Measurements from ENCODE around the gene PRPF6. TPM values are rescaled to one million over a fixed set of nuclear protein-coding genes. Genes with fewer than 3 reads are reported as not detected.

PRPF6 gene
- total and polyA plus RNA-seq, 2 donors (not counting 3 experiments of a cell fraction or from before 2014, with no cell fraction given) = 35.3 to 67.4 TPM

GRCh38 chr20:63937596-63937995, 43.3 kb upstream of the PRPF6 start:
- BruUV-seq (replicated peaks) = no TSS peak
- no peak overlapping the region for H3K4me3 ChIP-seq (replicated peaks in 1 of 3; ENCODE audit: insufficient read depth in 1 of 3, low read depth in 1 of 3, low read length in 3 of 3)
- CTCF ChIA-PET = interaction anchor here (1.3 to 1.6 kb wide), 2 partner anchors 19 to 27 kb away, joined by 3 read pairs; partner anchors contain the start of gene UCKL1
- H3K79me2 ChIP-seq (ENCODE audit: control insufficient read depth, insufficient read depth, low read length) = peaks cover 28% of the 10 kb centered on the region
- intact Hi-C loops (cut with micrococcal nuclease) (no loop called here), dilution Hi-C loops (cut with MboI; ENCODE audit: extremely low pct_ligation_motif_present, low sequenced_read_pairs) (no loop called here)
- H2AFZ ChIP-seq (ENCODE audit: low read depth, low read length) = no peak overlapping the region
- no peaks in the 10 kb centered on the region for H3K27me3 ChIP-seq (ENCODE audit: control insufficient read depth in 2 of 2, insufficient read depth in 2 of 2, low read length in 2 of 2)
- H3K9me3 ChIP-seq (replicated peaks; ENCODE audit: control insufficient read depth, insufficient read depth, low read length) = no peaks in the 10 kb centered on the region
- FAIRE-seq (peak; percentile 31), DNase-seq (ENCODE audit: low read depth, low spot score) (no peak)
- no peaks in the 10 kb centered on the region for H3K9me1 ChIP-seq (replicated peaks; ENCODE audit: control insufficient read depth, extremely low read depth, insufficient read depth, low read length)
- TF ChIP-seq POLR2A (IDR thresholded peaks at IDR 0.05; ENCODE audit: low read depth, low read length) = no peak
- H3K9ac ChIP-seq (replicated peaks; ENCODE audit: extremely low read depth, insufficient read depth, low read length) = no peak overlapping the region
- peaks cover 3% of the 10 kb centered on the region for H4K20me1 ChIP-seq (replicated peaks; ENCODE audit: control insufficient read depth, extremely low read depth, insufficient read depth, low read length)
- POLR2A ChIA-PET = no interaction called here
- H3K36me3 ChIP-seq (ENCODE audit: control insufficient read depth in 2 of 2, extremely low read depth in 1 of 2, insufficient read depth in 2 of 2, low read length in 2 of 2) = peaks cover 8 to 33% of the 10 kb centered on the region in 2 experiments
- H3K27ac ChIP-seq (ENCODE audit: insufficient read depth, low read depth, low read length) = no peak overlapping the region
- H3K4me2 ChIP-seq (ENCODE audit: insufficient read depth, low read length) = no peak overlapping the region
- peaks cover 10% of the 10 kb centered on the region for H3K4me1 ChIP-seq (ENCODE audit: control insufficient read depth, extremely low read depth, insufficient read depth, low read length)

- peaks cover 8 to 39% of the 10 kb centered on the region in 2 experiments for H3K36me3 ChIP-seq (ENCODE audit: control insufficient read depth in 2 of 2, extremely low read depth in 1 of 2, insufficient read depth in 2 of 2, low read length in 2 of 2)
- TF ChIP-seq POLR2AphosphoS5 (IDR thresholded peaks at IDR 0.05; ENCODE audit: insufficient read depth, low read depth, low read length) (peak; percentile 8), MYC (IDR thresholded peaks at IDR 0.05; ENCODE audit: low read depth, low read length) (no peak), POLR2A (IDR thresholded peaks at IDR 0.05; ENCODE audit: low read depth, low read length) (no peak), GATA2 (IDR thresholded peaks at IDR 0.05; ENCODE audit: insufficient read depth, insufficient read length, low read depth, low read length) (no peak), EZH2 (IDR thresholded peaks at IDR 0.05; ENCODE audit: borderline replicate concordance, low read depth, low read length, severe bottlenecking) (no peak), FOS (IDR thresholded peaks at IDR 0.05; ENCODE audit: borderline replicate concordance, insufficient read depth, low read length) (no peak)
- intact Hi-C loops (cut with micrococcal nuclease) (no loop called here), dilution Hi-C loops (cut with MboI; ENCODE audit: extremely low pct_ligation_motif_present, low sequenced_read_pairs) (no loop called here)
- peaks cover 14% of the 10 kb centered on the region for H3K4me1 ChIP-seq (ENCODE audit: control insufficient read depth, extremely low read depth, insufficient read depth, low read length)
- H3K27ac ChIP-seq (ENCODE audit: insufficient read depth, low read depth, low read length) = no peak overlapping the region
- no peak overlapping the region for H2AFZ ChIP-seq (ENCODE audit: low read depth, low read length)
- no peak for DNase-seq (ENCODE audit: low read depth, low spot score)
- H3K79me2 ChIP-seq (ENCODE audit: control insufficient read depth, insufficient read depth, low read length) = peaks cover 19% of the 10 kb centered on the region
- no peaks in the 10 kb centered on the region for H3K9me1 ChIP-seq (replicated peaks; ENCODE audit: control insufficient read depth, extremely low read depth, insufficient read depth, low read length)
- peaks cover 3% of the 10 kb centered on the region for H4K20me1 ChIP-seq (replicated peaks; ENCODE audit: control insufficient read depth, extremely low read depth, insufficient read depth, low read length)
- no peak overlapping the region for H3K4me3 ChIP-seq (replicated peaks in 1 of 3; ENCODE audit: insufficient read depth in 1 of 3, low read depth in 1 of 3, low read length in 3 of 3)
- FAIRE-seq = no peak
- H3K27me3 ChIP-seq (ENCODE audit: control insufficient read depth in 2 of 2, insufficient read depth in 2 of 2, low read length in 2 of 2) = no peaks in the 10 kb centered on the region
- BruUV-seq (replicated peaks) = no TSS peak
- no peak overlapping the region for H3K4me2 ChIP-seq (ENCODE audit: insufficient read depth, low read length)
- H3K9me3 ChIP-seq (replicated peaks; ENCODE audit: control insufficient read depth, insufficient read depth, low read length) = no peaks in the 10 kb centered on the region
- no peak overlapping the region for H3K9ac ChIP-seq (replicated peaks; ENCODE audit: extremely low read depth, insufficient read depth, low read length)
- POLR2A ChIA-PET = interaction anchor here (0.7 kb wide), 1 partner anchor 35 kb away, joined by 4 read pairs; no protein-coding TSS in a partner anchor
- CTCF ChIA-PET = interaction anchor here (1.4 kb wide), 1 partner anchor 35 kb away, joined by 4 read pairs; no protein-coding TSS in a partner anchor
Measured at GRCh38 chr20:63939061-63939935, 41.6 kb upstream of the PRPF6 start.
